H9 (cell line): ENCODE data around the gene TRAPPC2L. TPM values are rescaled to one million over a fixed set of nuclear protein-coding genes. Genes with fewer than 3 reads are reported as not detected.

Experiments
- DNase-seq: peaks from one replicate; pipeline ENCODE4 v3.0.0-alpha.2; 2017
- H2AFZ ChIP-seq: one replicate; pipeline ENCODE4 v1.6.1; 2013; ENCODE audit warnings: mild to moderate bottlenecking, low read length, control low read depth, moderate library complexity
- H2AK5ac ChIP-seq: 2 replicates; pipeline ENCODE4 v1.6.1; 2013; ENCODE audit warnings: low read length, control low read depth, mixed read lengths; ENCODE audit not compliant: insufficient read length
- H2BK120ac ChIP-seq: one replicate; pipeline ENCODE4 v1.6.1; 2013; ENCODE audit warnings: low read depth, mild to moderate bottlenecking, low read length, control low read depth, inconsistent platforms; ENCODE audit not compliant: poor library complexity, severe bottlenecking
- H2BK12ac ChIP-seq: 2 replicates; pipeline ENCODE4 v1.6.1; 2013; ENCODE audit warnings: low read length, control low read depth, mixed read lengths, low read depth; ENCODE audit not compliant: insufficient read length
- H2BK15ac ChIP-seq: 2 replicates; pipeline ENCODE4 v1.6.1; 2013; ENCODE audit warnings: low read depth, low read length, control low read depth
- H2BK20ac ChIP-seq: one replicate; pipeline ENCODE4 v1.6.1; 2013; ENCODE audit warnings: low read depth, mild to moderate bottlenecking, low read length, control low read depth, inconsistent platforms; ENCODE audit not compliant: poor library complexity, severe bottlenecking
- H2BK5ac ChIP-seq: 2 replicates; pipeline ENCODE4 v1.6.1; 2013; ENCODE audit warnings: low read length, control low read depth, mixed read lengths; ENCODE audit not compliant: insufficient read length
- H3K14ac ChIP-seq: 2 replicates; pipeline ENCODE4 v1.6.1; 2013; ENCODE audit warnings: low read length, control low read depth; ENCODE audit not compliant: insufficient read depth
- H3K18ac ChIP-seq: 2 replicates; pipeline ENCODE4 v1.6.1; 2013; ENCODE audit warnings: low read depth, mild to moderate bottlenecking, mixed read lengths, low read length, control low read depth; ENCODE audit not compliant: insufficient read length
- H3K23ac ChIP-seq: 2 replicates; pipeline ENCODE4 v1.6.1; 2013; ENCODE audit warnings: low read length, control low read depth, mixed read lengths, low read depth; ENCODE audit not compliant: insufficient read length
- H3K23me2 ChIP-seq: 2 replicates; pipeline ENCODE4 v1.6.1; 2013; ENCODE audit warnings: low read depth, mild to moderate bottlenecking, mixed read lengths, low read length, control low read depth; ENCODE audit not compliant: insufficient read length, poor library complexity, severe bottlenecking
- H3K27ac ChIP-seq: 2 replicates; pipeline ENCODE4 v1.5.1; 2013; ENCODE audit warnings: low read length, control low read depth, mixed read lengths, low read depth; ENCODE audit not compliant: insufficient read length
- H3K27me3 ChIP-seq: 2 replicates; pipeline ENCODE4 v1.6.1; 2013; ENCODE audit warnings: low read length, control low read depth, inconsistent platforms; ENCODE audit not compliant: insufficient read depth
- H3K4ac ChIP-seq: 2 replicates; pipeline ENCODE4 v1.6.1; 2013; ENCODE audit warnings: low read depth, mild to moderate bottlenecking, control low read depth, inconsistent platforms, low read length, moderate library complexity
- H3K4me1 ChIP-seq: 2 replicates; pipeline ENCODE4 v1.6.1; 2013; ENCODE audit warnings: low read length, control low read depth, inconsistent platforms; ENCODE audit not compliant: insufficient read depth
- H3K4me2 ChIP-seq: 2 replicates; pipeline ENCODE4 v1.6.1; 2013; ENCODE audit warnings: low read length, control low read depth, mixed read lengths; ENCODE audit not compliant: insufficient read length, insufficient read depth
- H3K56ac ChIP-seq: 2 replicates; pipeline ENCODE4 v1.6.1; 2013; ENCODE audit warnings: low read depth, mild to moderate bottlenecking, mixed read lengths, low read length, control low read depth; ENCODE audit not compliant: insufficient read length
- H3K79me1 ChIP-seq: 2 replicates; pipeline ENCODE4 v1.6.1; 2013; ENCODE audit warnings: low read depth, mild to moderate bottlenecking, moderate library complexity, low read length, control low read depth, inconsistent platforms; ENCODE audit not compliant: insufficient read depth, poor library complexity, severe bottlenecking
- H3K79me2 ChIP-seq: 2 replicates; pipeline ENCODE4 v1.6.1; 2013; ENCODE audit warnings: low read length, control low read depth, inconsistent platforms; ENCODE audit not compliant: insufficient read depth
- H3K9ac ChIP-seq: 2 replicates; pipeline ENCODE4 v1.6.1; 2013; ENCODE audit warnings: low read length, control low read depth, mixed read lengths; ENCODE audit not compliant: insufficient read length; ENCODE audit errors: extremely low read depth
- H3K9me3 ChIP-seq: one replicate; pipeline ENCODE4 v1.6.1; 2013; ENCODE audit warnings: low read depth, low read length, inconsistent platforms; ENCODE audit not compliant: control insufficient read depth
- H3T11ph ChIP-seq: one replicate; pipeline ENCODE4 v1.6.1; 2013; ENCODE audit warnings: mild to moderate bottlenecking, low read length, control low read depth, inconsistent platforms
- H4K20me1 ChIP-seq: one replicate; pipeline ENCODE4 v1.6.1; 2013; ENCODE audit not compliant: control insufficient read depth, insufficient read length, insufficient read depth
- H4K5ac ChIP-seq: 2 replicates; pipeline ENCODE4 v1.6.1; 2013; ENCODE audit warnings: low read depth, mild to moderate bottlenecking, mixed read lengths, low read length, control low read depth; ENCODE audit not compliant: insufficient read length
- H4K8ac ChIP-seq: replicated peaks from 2 replicates; pipeline ENCODE4 v1.6.1; 2013; ENCODE audit warnings: low read length, control low read depth, mixed read lengths, low read depth; ENCODE audit not compliant: insufficient read length
- H4K91ac ChIP-seq: 2 replicates; pipeline ENCODE4 v1.6.1; 2013; ENCODE audit warnings: low read depth, mild to moderate bottlenecking, moderate library complexity, mixed read lengths, low read length, control low read depth; ENCODE audit not compliant: insufficient read length
- H3K27ac Mint-ChIP-seq, 3 experiments: 2 replicates in 2 of 3; 3 replicates in 1 of 3; pipeline ENCODE4 v1.8.0; 2020 to 2021; ENCODE audit warnings: mixed read lengths in 3 of 3, mild to moderate bottlenecking in 1 of 3, moderate library complexity in 1 of 3
- H3K27me3 Mint-ChIP-seq: 2 replicates; pipeline ENCODE4 v1.8.0; 2021; ENCODE audit warnings: low read depth, mild to moderate bottlenecking, moderate library complexity, mixed read lengths
- H3K36me3 Mint-ChIP-seq, 3 experiments: 2 replicates in 2 of 3; 3 replicates in 1 of 3; pipeline ENCODE4 v1.8.0; 2020 to 2021; ENCODE audit warnings: low read depth in 3 of 3, mixed read lengths in 3 of 3; ENCODE audit not compliant: insufficient read depth in 1 of 3
- H3K4me1 Mint-ChIP-seq, 2 experiments: 2 replicates each; pipeline ENCODE4 v1.8.0; 2020; ENCODE audit warnings: mixed read lengths in 2 of 2
- H3K4me3 Mint-ChIP-seq, 2 experiments: 2 replicates in 1 of 2; 3 replicates in 1 of 2; pipeline ENCODE4 v1.8.0; 2020 to 2021; ENCODE audit warnings: mild to moderate bottlenecking in 2 of 2, mixed read lengths in 2 of 2, moderate library complexity in 1 of 2
- H3K9me3 Mint-ChIP-seq, 2 experiments: 2 replicates in 1 of 2; 3 replicates in 1 of 2; pipeline ENCODE4 v1.8.0; 2020; ENCODE audit warnings: mild to moderate bottlenecking in 2 of 2, mixed read lengths in 2 of 2, moderate library complexity in 1 of 2
- CTCF ChIP-seq: fragments of 200-600 bp; sonication (generic); conservative IDR thresholded peaks from 3 replicates; pipeline ENCODE4 v1.8.0; 2021; ENCODE audit warnings: antibody characterized with exemption, mild to moderate bottlenecking
- WGBS: extraction: QIAGEN DNeasy Blood & Tissue Kit; methylation state at CpG from one replicate; pipeline ENCODE4 v1.1.7; 2013; ENCODE audit warnings: missing lambda C conversion rate, low lambda C conversion rate, mixed read lengths; ENCODE audit not compliant: insufficient read length; ENCODE audit errors: extremely low coverage; 5-methylcytosine and 5-hydroxymethylcytosine counted together
- total RNA-seq: library from RNA; stranded (reverse); gene quantifications from 2 replicates; pipeline ENCODE4 v1.2.1, GENCODE V29; 2021

Gene TRAPPC2L
- total RNA-seq, 1 experiment from 2014 or later: 90.3 TPM

- no peak for DNase-seq
- Mint-ChIP-seq H3K4me1 (peaks cover 1 to 8% of the 10 kb centered on the region in 2 experiments; a peak in 3 of 4 replicates), H3K4me3 (no peak overlapping the region), H3K9me3 (peaks cover 0 to 6% of the 10 kb centered on the region in 2 experiments; a peak in 2 of 5 replicates), H3K27ac (peak overlapping the region in 1 of 3 experiments; percentile 27; a peak in 1 of 7 replicates), H3K36me3 (peaks cover 8 to 19% (median 12%) of the 10 kb centered on the region in 3 experiments), H3K27me3 (no peaks in the 10 kb centered on the region)
- Histone ChIP-seq H3K79me2 (no peaks in the 10 kb centered on the region), H3K56ac (no peak overlapping the region), H4K5ac (no peak overlapping the region), H3K23ac (no peak overlapping the region), H4K8ac (no peak overlapping the region), H3K23me2 (no peaks in the 10 kb centered on the region), H3T11ph (no peak overlapping the region), H3K79me1 (no peaks in the 10 kb centered on the region), H2BK15ac (no peak overlapping the region), H3K4me1 (no peaks in the 10 kb centered on the region), H3K27me3 (no peaks in the 10 kb centered on the region), H3K27ac (no peak overlapping the region), H2BK12ac (no peak overlapping the region), H2BK5ac (no peak overlapping the region), H4K91ac (no peak overlapping the region), H2BK20ac (no peak overlapping the region), H4K20me1 (no peaks in the 10 kb centered on the region), H2BK120ac (no peak overlapping the region), H3K4me2 (no peak overlapping the region), H2AK5ac (no peak overlapping the region), H3K14ac (no peak overlapping the region), H3K18ac (no peak overlapping the region), H3K9ac (no peak overlapping the region), H3K9me3 (no peaks in the 10 kb centered on the region), H2AFZ (no peak overlapping the region), H3K4ac (no peak overlapping the region)
- WGBS: no CpG with 5 or more reads among the region's 33 CpGs
- TF ChIP-seq CTCF: no peak
Observed at GRCh38 chr16:88850531-88851199, 6.3 kb upstream of the TRAPPC2L start.
